ENCODE results near the gene NEO1.

DNA sequence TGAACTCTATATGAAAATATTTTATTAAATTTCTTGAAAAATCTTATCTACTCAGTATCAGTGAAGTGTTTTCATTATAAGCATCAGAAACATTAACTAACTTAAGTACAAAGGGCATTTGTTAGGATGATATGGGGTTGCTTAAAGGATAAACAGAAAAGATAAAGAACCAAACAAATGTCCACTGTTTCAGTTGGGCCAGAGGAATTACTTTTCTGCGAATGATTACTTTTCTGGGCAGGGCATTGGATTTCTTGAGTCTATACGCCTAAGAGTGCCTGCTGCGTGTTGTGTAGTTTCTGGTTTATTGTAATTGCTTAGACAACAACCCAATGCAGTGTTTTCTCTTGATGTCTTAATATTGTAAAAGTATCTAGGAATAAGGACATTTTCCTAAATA lies 52.8 kb downstream of the NEO1 start:
- TF ChIP-seq, protein P1, sequence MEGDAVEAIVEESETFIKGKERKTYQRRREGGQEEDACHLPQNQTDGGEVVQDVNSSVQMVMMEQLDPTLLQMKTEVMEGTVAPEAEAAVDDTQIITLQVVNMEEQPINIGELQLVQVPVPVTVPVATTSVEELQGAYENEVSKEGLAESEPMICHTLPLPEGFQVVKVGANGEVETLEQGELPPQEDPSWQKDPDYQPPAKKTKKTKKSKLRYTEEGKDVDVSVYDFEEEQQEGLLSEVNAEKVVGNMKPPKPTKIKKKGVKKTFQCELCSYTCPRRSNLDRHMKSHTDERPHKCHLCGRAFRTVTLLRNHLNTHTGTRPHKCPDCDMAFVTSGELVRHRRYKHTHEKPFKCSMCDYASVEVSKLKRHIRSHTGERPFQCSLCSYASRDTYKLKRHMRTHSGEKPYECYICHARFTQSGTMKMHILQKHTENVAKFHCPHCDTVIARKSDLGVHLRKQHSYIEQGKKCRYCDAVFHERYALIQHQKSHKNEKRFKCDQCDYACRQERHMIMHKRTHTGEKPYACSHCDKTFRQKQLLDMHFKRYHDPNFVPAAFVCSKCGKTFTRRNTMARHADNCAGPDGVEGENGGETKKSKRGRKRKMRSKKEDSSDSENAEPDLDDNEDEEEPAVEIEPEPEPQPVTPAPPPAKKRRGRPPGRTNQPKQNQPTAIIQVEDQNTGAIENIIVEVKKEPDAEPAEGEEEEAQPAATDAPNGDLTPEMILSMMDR (IDR thresholded peaks at IDR 0.05) = no peak
- no peak for TF ChIP-seq POLR2A (IDR thresholded peaks at IDR 0.05)
